Measurements from ENCODE around the gene GASK1A.

The GASK1A gene

DNA sequence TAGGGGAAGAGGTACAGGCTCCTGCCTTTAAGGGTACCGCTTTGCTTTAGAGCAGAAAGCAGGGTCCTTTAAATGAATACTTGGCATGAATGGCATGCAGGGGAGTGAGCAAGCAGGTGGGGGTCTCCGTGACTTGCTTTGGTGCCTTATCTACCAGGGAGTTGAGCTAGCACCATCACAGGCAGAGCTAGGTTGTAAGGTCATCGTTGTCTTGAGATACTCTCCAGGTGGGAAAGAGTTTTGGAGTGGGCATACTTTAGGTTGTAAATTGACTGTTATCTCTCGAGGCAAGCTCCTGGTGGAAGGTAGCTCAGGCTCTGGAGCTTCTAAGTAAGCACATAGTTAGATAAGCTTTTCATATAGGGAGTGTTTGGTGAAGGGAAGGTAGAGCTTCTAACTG is 5.6 kb downstream of the GASK1A start:
- DNase-seq = no peak

DNA sequence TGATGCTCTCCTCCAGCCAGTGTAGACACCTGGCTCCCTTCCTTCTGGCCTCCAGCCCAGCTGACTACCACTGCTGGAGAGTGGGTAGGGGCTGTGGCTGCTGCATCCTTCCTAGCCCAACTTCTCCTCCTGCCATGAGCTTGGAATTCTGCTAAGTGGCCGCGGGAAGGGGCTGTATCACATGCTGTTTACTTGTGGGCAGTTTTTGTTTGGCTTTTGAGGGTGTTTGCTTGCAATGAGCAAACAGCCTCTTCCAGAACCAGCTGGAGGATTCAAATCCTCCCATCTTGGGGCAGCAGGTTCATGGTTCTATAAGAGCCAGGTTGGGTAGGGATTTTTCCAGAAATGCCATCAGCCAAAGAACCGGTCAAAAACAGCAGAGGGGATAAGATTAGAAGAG is 9.0 kb downstream of the GASK1A start:
- no peak for DNase-seq

DNA sequence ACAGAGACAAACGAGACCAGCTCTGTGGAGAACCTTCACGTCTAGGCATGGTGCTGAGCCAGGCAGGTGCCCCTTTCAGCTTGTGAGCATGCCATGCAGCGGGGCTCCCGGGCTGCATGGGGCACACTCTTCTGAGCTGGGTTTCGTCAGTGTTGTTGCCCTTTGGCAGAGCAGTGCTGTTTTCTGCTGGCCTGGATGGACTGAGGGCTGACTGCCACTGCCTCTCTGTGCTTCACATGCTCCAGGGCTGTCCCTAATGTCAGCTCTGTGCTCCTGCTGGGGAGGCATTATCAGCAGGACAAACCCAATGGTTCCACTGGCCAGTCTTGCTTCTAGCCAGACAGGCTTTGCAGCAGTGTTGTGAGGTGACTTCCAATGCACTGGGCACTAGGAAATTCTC is 9.5 kb downstream of the GASK1A start:
- no peak for DNase-seq

DNA sequence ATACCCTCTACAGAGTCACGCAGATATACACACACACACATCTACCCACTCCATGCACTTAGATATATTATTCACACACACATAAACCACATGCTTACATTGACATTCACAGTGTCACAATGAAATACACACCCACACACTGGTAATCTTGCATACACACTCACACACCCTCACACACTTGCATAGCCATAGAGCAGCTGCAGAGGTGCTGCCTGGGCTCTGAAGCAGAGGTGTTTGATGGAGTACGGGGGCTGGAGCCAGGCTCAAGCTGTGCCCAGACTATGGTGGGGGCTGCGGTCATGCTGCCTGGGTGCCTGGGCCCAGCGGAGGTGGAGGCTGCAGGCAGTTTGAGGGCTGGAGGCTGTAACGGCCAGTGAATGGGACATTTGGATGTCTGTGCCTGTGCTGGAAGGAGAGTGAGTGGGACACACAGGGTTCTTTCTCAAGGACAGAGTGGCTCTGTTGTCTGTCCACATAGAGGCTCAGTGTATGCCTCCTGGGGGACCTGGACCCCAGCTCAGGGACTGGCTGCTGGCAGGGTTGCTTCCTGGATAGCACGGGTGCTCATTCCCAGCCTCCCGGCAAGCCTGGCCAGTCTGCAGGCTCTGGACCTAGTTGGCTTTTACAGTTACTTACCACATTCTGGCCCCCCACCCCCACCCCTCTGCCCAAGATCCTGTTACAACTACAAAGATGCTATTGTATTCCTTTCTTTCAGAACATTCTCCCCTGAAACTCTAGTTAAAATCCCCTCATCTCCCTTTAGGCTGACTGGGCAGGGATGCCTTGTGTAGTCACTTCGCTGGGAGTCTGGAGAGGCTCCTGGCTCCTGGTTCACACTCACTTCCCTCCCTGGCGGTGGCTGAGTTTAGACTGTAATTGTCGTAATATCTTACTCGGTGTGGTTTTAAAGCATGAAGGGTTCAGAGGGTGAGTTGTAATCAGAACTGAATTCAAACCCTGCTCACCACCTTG is 12.5 kb downstream of the GASK1A start:
- no peak for DNase-seq

DNA sequence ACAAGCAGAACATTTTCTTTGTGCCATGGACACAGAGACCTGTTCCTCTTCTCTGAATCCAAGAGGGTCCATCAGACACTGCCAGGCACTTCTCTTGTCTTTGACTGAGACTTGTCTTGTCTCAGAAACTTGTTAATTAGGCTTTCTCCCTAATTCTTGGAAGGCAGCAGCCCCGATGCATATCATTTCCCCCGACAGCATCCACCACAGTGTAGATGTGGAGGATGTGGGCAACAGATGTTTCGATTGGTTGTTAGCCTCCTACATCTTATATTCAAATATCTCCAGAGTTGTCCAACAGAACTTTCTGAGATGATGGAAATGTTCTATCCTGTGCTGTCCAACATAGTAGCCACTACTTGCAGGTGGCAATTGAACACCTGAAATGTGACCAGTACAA is 15.5 kb downstream of the GASK1A start:
- no peak for DNase-seq

DNA sequence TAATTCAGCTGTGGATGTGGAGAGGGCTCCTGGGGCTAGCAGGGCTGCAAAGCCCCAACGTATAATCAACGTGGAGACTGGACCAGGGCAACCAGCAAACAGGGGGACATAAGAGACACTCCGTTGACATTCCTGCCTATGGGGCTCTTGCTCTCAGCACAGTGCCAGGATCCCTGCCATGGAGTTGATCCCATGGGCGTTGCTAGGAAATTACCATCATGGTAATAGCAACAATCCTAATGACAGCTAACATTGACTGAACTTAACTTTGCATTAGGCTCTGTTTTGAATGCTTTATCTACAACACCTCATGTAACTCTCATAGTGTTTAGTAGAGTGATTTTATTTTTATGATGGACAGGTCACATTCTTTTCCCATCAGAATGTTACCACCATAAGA is 16.9 kb downstream of the GASK1A start:
- no peak for DNase-seq

DNA sequence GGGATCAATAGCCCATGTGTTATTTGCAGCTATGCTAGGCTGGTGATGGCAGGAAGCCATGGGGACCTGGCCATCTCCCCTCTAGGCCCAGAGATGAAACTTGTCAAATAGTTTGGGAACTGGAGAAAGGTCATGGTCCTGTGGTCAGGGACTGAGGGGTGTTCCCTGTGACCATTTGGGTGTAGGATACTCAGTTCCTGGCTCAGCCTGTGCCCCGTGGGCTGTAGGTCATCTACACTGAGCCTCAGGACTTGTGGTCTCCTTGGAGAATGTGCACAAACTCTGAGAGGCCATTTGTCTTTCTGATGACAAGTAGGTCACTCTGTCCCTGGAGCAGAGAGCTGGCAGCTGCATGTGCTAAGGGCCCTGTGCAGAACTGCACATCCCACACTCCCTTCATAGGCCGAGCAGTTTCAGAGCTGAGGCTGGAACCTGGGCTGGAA is 17.5 kb downstream of the GASK1A start:
- no peak for DNase-seq

DNA sequence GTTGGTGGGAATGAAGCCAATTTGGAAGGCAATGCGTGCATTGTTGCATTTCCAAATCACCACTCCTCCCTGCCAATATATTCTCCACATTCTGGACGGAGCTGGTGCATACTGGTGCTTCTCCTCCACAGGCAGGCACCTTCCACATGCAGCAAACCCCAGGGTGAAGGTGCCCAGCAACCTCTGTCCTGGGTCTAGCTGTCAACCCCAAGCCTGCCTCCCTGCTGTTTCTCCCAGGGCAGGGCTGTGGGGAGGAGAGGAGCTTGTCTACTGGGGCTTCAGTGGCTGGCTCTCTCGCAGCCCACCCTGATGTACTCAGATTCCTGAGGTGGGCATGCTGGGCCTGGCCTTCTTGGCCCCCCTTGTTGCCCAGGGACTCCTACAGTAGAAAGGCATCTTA is 20.1 kb downstream of the GASK1A start:
- DNase-seq = no peak

DNA sequence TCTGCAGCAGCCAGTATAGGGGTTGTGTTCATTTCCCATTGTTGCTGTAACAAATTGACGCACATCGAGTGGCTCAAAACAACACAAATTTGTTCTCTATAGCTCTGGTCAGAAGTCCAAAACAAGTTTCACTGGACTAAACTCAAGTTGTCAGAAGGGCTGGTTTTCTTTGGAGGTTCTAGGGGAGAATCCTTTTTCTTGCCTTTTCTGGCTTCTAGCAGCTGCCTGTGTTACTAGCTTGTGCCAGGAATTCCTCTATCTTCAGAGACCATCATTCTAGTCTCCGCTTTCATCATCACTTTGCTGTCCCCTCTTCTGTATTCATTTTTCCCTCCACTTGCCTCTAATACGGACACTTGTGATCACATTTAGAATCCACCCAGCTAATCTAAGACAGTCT is 20.5 kb downstream of the GASK1A start:
- DNase-seq = no peak

DNA sequence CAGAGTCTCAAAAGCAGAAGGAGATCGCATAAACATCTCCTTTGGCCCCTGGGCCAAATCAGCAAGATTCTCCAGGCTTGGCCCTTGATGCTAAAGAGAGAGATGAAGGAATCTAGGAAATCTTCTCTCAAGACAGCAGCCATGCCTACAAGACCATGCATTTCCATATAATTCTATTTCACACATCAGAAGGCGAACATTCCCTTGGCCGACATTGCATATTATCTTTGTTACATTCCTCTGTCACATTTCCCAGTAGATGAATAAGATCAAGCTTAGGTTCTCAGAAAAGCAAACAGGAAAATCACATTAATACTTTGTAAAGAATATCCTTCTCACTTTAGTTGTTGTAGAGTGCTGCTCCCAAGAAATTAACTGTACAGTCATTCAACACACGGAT is 21.3 kb downstream of the GASK1A start:
- DNase-seq = no peak

DNA sequence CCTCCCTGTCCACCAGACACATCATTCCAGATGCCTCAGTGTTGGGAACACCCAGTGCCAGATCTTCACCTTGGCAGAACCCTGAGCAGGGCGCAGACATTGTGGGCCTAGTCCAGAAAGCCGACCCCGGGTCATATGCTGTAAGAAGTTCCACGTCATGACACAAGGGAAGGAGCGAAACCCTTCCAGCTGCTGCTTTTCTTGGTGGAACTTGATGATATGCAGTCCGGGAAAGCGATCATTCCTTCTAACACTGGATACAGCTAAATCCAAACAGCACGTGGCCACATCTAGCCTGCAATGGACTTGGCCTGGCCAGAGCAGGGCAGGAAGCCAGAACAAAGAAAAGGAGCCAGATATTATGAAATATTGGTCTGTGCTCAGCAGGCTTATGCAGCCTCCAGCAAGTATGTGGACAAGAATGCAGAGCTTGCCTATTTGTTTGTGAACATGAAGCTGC is 22.0 kb downstream of the GASK1A start:
- DNase-seq = no peak

DNA sequence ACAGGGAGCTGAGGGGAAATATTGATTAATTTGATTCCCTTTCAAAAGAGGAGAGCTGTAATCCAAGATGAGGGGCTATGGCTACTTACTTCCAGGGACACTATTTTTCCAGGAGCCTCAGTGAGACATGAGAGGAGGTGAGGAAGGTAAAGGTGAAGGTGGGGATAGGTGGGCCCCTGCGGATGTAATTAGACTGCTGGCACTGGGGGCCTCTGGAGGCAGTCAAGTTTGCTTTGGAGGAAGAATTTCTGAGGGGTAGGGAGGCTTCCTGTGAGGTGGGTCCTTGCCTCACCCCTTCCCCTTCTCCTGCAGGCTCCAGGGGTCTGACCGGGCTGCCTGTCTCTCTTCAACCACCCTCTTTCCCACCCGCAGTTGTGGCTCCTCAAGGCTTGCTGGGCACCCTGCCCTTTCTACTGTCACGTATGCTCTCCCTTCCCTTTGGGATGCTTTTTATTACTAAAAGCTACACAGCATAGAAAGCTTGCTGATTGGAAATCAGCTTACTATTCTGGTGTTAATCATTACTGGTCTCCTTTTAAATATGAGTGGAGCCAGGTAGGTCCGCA is 22.5 kb downstream of the GASK1A start:
- DNase-seq = no peak

DNA sequence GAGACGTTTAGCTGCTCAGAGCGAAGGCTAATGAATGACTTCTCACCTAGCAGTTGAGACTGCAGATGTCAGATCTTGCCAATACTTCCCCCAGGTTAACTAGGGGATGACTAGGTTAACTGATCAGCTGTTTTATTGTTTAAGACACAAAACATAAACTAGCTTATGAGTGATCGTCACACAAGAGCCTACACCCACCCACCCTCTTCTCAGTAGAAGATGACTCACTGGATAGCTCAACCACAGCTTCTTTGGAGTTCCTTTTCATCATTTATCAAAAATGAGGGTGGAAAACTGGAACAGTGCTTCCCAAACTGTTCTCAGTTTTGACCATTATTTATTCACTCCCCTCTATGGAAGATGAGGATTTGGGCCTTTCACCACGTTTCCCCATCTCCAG is 25.2 kb downstream of the GASK1A start:
- DNase-seq = no peak

DNA sequence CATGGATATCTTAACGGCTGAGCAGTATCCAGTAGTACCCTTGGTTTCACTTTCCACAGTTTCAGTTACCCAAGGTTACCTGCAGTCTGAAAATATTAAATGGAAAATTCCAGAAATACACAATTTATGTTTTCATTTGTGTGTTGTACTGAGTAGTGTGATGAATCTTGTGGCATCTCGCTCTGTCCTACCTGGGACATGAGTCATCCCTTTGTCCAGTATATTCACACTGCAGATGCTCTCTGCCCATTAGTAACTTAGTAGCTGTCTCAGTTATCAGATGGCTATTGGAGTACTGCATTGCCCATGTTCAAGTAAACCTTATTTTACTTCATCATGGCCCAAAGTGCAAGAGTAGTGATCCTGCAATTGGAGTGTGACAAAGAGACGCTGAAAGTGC is 26.1 kb downstream of the GASK1A start:
- no peak for DNase-seq

DNA sequence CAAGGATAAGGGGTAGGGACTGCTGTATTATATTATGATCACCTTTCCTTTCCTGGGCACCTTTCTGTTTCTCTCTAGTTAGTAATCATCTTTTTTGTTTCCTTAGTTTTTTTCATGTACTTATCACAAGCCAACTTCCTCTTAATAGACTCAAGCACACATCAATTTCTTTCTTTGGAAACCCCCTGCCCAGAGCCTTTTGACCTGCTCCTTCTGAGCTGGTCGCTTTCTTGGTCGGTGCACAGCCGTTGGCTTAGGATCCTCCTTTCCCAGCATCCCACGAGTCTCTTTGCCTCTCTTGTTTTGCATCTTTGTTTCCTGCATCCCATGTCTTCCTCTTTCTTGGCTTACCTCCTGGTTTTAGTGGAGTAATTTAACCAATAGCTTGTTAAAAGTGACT is 26.9 kb downstream of the GASK1A start:
- no peak for DNase-seq

DNA sequence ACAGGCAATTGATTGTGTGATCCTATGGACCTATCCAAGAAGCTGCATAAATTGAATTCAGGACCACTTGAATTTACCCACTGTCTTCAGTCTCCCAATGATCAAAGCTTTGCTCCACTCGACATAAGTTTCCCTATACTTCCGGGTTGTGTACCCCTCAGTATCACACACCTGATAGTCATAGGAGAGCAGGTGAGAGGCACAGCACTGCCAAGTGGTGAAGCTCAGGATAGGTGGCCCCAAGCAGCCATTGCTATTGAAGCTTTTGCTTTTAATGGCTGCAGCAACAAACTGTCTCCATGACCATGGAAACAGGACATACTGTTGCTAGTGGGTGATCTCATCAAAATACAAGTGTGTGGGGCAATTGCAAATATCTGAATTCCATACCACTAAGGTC is 27.7 kb downstream of the GASK1A start:
- no peak for DNase-seq

DNA sequence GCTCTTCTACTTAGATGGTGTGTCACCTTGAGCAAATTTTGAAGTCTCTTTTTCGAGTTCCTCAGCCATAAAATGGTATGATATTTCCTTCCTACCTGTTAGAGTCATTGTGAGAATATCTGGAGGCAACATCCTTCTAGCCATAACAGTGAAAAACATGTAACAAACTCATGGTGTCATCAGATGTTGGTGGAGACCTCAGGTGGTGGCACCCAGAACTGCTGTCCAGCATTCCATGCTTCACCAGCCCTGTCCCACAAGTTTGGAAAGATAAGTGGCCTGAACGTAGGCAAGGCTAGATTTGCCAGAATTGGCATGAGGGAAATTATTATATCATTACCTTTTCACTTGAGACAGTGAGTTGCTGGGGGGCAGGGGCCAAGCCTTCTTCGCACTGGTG is 30.4 kb downstream of the GASK1A start:
- DNase-seq = no peak

DNA sequence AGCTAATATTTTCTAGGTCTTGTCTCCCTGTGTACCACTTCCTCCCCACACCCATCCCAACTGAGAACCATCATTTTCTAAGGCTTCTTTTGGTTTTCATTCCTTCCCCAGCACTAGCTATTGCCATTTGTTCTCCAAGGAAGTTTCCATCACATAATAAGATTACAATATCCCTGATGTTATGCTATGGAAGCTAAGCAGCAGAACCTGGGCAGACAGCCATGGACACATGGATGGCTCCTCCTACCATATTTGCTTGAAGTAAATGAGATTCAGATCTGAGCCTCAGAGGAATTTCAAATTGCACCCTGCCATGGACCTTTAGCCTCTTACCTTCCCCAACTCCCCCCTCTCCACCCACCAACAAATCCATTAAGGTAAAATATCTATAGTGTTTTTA is 31.5 kb downstream of the GASK1A start:
- DNase-seq = no peak

DNA sequence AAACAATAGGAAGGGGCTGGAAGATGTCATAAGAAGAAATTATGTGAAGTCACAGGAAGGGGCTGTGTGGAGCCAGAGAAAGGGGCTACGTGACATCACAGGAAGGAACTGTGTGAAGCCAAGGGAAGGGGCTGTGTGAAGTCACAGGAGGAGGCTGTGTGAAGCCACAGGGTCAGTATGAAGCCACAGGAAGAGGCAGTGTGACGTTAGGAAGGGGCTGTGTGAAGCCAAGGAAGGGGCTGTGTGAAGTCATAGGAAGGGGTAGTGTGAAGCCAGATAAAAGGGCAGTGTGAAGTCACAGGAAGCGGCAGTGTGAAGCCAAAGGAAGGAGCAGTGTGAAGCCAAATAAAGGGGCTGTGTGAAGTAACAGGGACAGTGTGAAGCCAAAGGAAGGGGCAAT is 32.5 kb downstream of the GASK1A start:
- DNase-seq = no peak

DNA sequence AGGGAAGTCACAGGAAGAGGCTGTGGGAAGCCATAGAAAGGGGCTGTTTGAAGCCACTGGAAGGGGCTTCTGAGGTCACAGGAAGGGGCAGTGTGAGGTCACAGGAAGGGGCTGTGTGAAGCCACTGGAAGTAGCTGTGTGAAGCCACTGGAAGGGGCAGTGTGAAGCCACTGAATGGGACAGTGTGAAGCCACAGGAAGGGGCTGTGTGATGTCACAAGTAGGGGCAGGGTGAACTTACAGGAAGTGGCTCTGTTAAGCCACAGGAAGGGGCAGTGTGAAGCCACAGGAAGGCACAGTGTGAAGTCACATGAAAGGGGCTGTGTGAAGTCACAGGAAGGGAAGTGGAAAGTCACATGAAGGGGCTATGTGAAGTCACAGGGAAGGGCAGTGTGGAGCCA is 33.1 kb downstream of the GASK1A start:
- no peak for DNase-seq

DNA sequence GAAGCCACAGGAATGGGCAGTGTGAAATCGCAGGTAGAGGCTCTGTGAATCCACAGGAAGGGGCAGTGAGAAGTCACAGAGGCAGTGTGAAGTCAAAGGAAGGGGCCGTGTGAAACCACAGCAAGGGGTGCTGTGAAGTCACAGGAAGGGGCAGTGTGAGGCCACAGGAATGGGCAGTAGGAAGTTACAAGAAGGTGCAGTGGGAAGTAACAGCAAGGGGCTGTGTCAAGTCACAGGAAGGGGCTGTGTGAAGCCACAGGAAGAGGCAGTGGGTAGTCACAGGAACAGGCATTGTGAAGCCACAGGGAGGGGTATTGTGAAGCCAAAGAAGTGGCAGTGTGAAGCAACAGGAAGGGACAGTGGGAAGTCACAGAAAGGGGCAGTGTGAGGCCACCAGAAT is 34.1 kb downstream of the GASK1A start:
- no peak for DNase-seq

DNA sequence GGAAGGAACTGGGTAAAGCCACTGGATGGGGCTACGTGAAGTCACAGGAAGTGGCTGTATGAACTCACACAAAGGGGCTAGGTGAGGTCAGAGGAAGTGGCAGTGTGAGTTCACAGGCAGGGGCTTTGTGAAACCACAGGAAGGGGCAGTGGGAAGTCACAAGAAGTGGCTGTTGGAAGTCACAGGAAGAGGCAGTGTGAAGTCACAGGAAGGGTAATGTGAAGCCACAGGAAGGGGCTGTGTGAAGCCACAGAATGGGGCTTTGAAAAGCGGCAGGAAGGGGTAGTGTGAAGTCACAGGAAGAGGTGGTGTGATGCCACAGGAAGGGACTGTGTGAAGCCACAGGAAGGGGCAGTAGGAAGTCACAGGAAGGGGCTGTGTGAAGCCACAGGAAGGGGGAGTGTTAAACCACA is 34.6 kb downstream of the GASK1A start:
- DNase-seq = no peak

DNA sequence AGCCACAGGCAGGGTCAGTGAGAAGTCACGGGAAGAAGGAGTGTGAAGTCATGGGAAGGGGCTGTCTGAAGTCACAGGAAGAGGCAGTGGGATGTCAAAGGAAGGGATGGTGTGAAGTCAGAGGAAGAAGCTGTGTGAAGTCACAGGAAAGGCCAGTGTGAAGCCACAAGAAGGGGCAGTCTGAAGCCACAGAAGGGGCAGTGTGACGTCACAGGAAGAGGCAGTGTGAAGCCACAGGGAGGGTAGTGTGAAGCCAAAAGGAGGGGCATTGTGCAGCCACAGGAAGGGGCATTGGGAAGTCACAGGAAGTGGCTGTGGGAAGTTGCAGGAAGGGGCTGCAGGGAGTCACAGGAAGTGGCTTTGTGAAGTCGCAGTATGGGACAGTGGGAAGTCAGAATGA is 35.1 kb downstream of the GASK1A start:
- DNase-seq = no peak

DNA sequence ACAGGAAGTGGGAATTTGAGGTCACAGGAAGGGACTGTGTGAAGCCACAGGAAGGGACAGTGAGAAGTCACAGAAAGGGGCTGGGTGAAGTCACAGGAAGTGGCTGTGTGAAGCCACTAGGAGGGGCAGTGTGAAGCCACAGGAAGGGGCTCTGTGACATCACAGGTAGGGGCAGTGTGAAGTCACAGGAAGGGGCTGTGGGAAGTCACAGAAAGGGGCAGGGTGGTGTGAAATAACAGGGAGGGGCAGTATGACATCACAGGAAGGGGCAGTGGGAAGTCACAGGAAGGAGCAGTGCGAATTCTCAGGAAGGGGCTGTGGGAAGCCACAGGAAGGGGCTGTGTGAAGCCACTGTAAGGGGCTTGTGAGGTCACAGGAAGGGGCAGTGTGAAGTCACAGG is 35.8 kb downstream of the GASK1A start:
- no peak for DNase-seq

DNA sequence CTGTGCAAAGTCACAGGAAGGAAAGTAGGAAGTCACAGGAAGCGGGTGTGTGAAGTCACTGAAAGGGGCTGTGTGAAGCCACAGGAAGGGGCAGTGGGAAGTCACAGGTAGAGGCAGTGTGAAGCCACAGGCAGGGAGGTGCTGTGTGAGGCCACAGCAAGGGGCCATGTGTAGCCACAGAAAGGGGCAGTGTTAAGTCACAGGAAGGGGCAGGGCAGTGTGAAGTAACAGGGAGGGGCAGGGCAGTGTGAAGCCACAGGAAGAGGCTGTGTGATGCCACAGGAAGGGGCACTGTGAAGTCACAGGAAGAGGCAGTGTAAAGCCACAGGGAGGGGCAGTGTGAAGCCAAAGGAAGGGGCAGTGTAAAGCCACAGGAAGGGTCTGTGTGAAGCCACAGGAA is 36.5 kb downstream of the GASK1A start:
- DNase-seq = no peak

All from activated CD4-positive, CD25-positive, alpha-beta regulatory T cell (primary cell).